HCT116 (cell line): Measurements from ENCODE around the gene FLT3LG. TPM values are rescaled to one million over a fixed set of nuclear protein-coding genes. Genes with fewer than 3 reads are reported as not detected.

Source experiments
- ATAC-seq: fragments of 200-7000 bp; cut with Tn5 transposase; 2 replicates; pipeline ENCODE4 v1.9.1; 2020; ENCODE audit warnings: mild to moderate bottlenecking, moderate library complexity
- BruUV-seq: library from RNA; stranded (reverse); fragments of 400-500 nt; replicated peaks from 2 replicates; lab custom pipeline; 2021; lab: Mats Ljungman, UMichigan
- CTCF ChIA-PET: fragments of 300-600 bp; sonication (Branson Sonifier 250); formaldehyde crosslinking; loops from one replicate; lab custom pipeline; 2021; ENCODE audit warnings: antibody characterized with exemption; lab: Charles Lee
- POLR2A ChIA-PET: fragments of 300-600, 350-600 bp; sonication (Branson Sonifier 250); formaldehyde crosslinking; loops from one replicate; lab custom pipeline; 2021; ENCODE audit warnings: antibody characterized with exemption; lab: Charles Lee
- RAD21 ChIA-PET, 2 experiments: fragments of 300-600 bp; sonication (Branson Sonifier 250); formaldehyde crosslinking; loops; one replicate each; lab custom pipeline; 2023; ENCODE audit warnings: low total read pairs in 2 of 2; ENCODE audit not compliant: uncharacterized antibody in 2 of 2, unreplicated experiment in 2 of 2, low non-redundant PET in 1 of 2; lab: Charles Lee
- DNase-seq: peaks from one replicate; pipeline ENCODE4 v3.0.0-alpha.2; 2010; ENCODE audit warnings: low read depth, low spot score
- H2AFZ ChIP-seq: fragments of 200-600 bp; shearing (Covaris generic), sonication (generic); 2 replicates; pipeline ENCODE4 v1.6.1; 2017; ENCODE audit warnings: low read depth, mixed run types, mixed read lengths, antibody characterized with exemption, low read length; ENCODE audit not compliant: poor library complexity, severe bottlenecking
- H3K27ac ChIP-seq: 2 replicates; pipeline ENCODE4 v1.5.1; 2012; ENCODE audit warnings: low read depth, low read length
- H3K27me3 ChIP-seq: fragments of 200-600 bp; sonication (generic); 2 replicates; pipeline ENCODE4 v1.6.1; 2016; ENCODE audit warnings: mixed run types, low read length, mixed read lengths; ENCODE audit not compliant: insufficient read depth
- H3K36me3 ChIP-seq, 2 experiments: fragments of 200-500 bp in 1 of 2; fragments of 200-600 bp in 1 of 2; sonication (Bioruptor generic) in 1 of 2; sonication (generic) in 1 of 2; 2 replicates each; pipeline versions ENCODE4 v1.5.1 to v1.6.1; 2014 to 2016; ENCODE audit warnings: low read length in 2 of 2, inconsistent platforms in 1 of 2, mixed read lengths in 1 of 2, mixed run types in 1 of 2; ENCODE audit not compliant: insufficient read depth in 2 of 2, control insufficient read depth in 1 of 2
- H3K4me1 ChIP-seq, 2 experiments: fragments of 200-600 bp in 1 of 2; sonication (generic) in 1 of 2; 2 replicates each; pipeline versions ENCODE4 v1.5.1 to v1.6.1; 2012 to 2017; ENCODE audit warnings: low read length in 2 of 2, inconsistent platforms in 1 of 2, mild to moderate bottlenecking in 1 of 2, mixed read lengths in 1 of 2, mixed run types in 1 of 2, moderate library complexity in 1 of 2; ENCODE audit not compliant: insufficient read depth in 2 of 2, control insufficient read depth in 1 of 2
- H3K4me2 ChIP-seq: fragments of 200-600 bp; sonication (generic); 2 replicates; pipeline ENCODE4 v1.6.1; 2017; ENCODE audit warnings: mixed run types, low read length, mixed read lengths
- H3K4me3 ChIP-seq, 2 experiments: fragments of 200-600 bp in 1 of 2; sonication (generic) in 1 of 2; replicated peaks in 1 of 2; 2 replicates each; pipeline ENCODE4 v1.5.1; 2011 to 2016; ENCODE audit warnings: low read length in 2 of 2, control low read depth in 1 of 2, low read depth in 1 of 2, mild to moderate bottlenecking in 1 of 2, mixed read lengths in 1 of 2, mixed run types in 1 of 2
- H3K79me2 ChIP-seq: fragments of 200-600 bp; sonication (generic); 2 replicates; pipeline ENCODE4 v1.6.1; 2017; ENCODE audit warnings: mild to moderate bottlenecking, mixed run types, low read length, moderate library complexity, mixed read lengths; ENCODE audit not compliant: insufficient read depth
- H3K9ac ChIP-seq: fragments of 200-600 bp; sonication (generic); 2 replicates; pipeline ENCODE4 v1.6.1; 2016; ENCODE audit warnings: low read length, mixed read lengths
- H3K9me2 ChIP-seq: fragments of 200-600 bp; sonication (generic), shearing (Covaris generic); 2 replicates; pipeline ENCODE4 v1.6.1; 2017; ENCODE audit warnings: mixed run types, mild to moderate bottlenecking, moderate library complexity; ENCODE audit not compliant: insufficient read depth
- H3K9me3 ChIP-seq, 2 experiments: fragments of 200-500 bp in 1 of 2; fragments of 200-600 bp in 1 of 2; sonication (Bioruptor generic) in 1 of 2; sonication (generic) in 1 of 2; 2 replicates each; pipeline ENCODE4 v1.6.1; 2014 to 2017; ENCODE audit warnings: low read length in 2 of 2, mixed read lengths in 2 of 2, inconsistent platforms in 1 of 2, low read depth in 1 of 2, mild to moderate bottlenecking in 1 of 2, mixed run types in 1 of 2, moderate library complexity in 1 of 2; ENCODE audit not compliant: control insufficient read depth in 1 of 2, insufficient read depth in 1 of 2
- H4K20me1 ChIP-seq: fragments of 200-600 bp; sonication (generic), shearing (Covaris generic); 2 replicates; pipeline ENCODE4 v1.6.1; 2017; ENCODE audit warnings: mixed run types, mild to moderate bottlenecking, moderate library complexity; ENCODE audit not compliant: insufficient read depth
- CTCF ChIP-seq, 3 experiments: fragments of 200-600 bp in 1 of 3; sonication (generic) in 1 of 3; IDR thresholded peaks in 2 of 3; conservative IDR thresholded peaks in 1 of 3; 2 replicates each; pipeline ENCODE4 v1.5.1; 2012 to 2017; ENCODE audit warnings: low read depth in 2 of 3, low read length in 2 of 3, antibody characterized with exemption in 1 of 3, borderline replicate concordance in 1 of 3, control low read depth in 1 of 3, mild to moderate bottlenecking in 1 of 3, mixed read lengths in 1 of 3, mixed run types in 1 of 3, moderate library complexity in 1 of 3; ENCODE audit not compliant: insufficient read depth in 1 of 3
- MAX ChIP-seq: IDR thresholded peaks from 2 replicates; pipeline ENCODE4 v1.6.1; 2012
- SP1 ChIP-seq: IDR thresholded peaks from 2 replicates; pipeline ENCODE4 v1.6.1; 2012; ENCODE audit warnings: low read depth
- SRF ChIP-seq: IDR thresholded peaks from 2 replicates; pipeline ENCODE4 v1.6.1; 2012; ENCODE audit warnings: low read depth
- TCF7L2 ChIP-seq: IDR thresholded peaks from 2 replicates; pipeline ENCODE4 v1.7.0; 2011; ENCODE audit warnings: borderline replicate concordance, inconsistent platforms; ENCODE audit not compliant: insufficient read depth, insufficient read length; ENCODE audit errors: extremely low read depth
- ZBTB33 ChIP-seq: IDR thresholded peaks from 2 replicates; pipeline ENCODE4 v1.6.1; 2011; ENCODE audit warnings: mild to moderate bottlenecking, low read length, moderate library complexity; ENCODE audit not compliant: insufficient replicate concordance; ENCODE audit errors: extremely low read depth
- intact Hi-C: fragments of 100-400 bp; cut with micrococcal nuclease; formaldehyde crosslinking; loops from 2 replicates; pipeline ENCODE4 v1.10.0; 2022
- total RNA-seq: library from RNA; stranded (reverse); gene quantifications from one replicate; pipeline ENCODE4 v1.2.1, GENCODE V29; 2021; ENCODE audit not compliant: unreplicated experiment

FLT3LG gene
- total RNA-seq, 1 experiment from 2014 or later, result 3.8 TPM

GRCh38 chr19:49458567-49458903 is 15.5 kb upstream of the FLT3LG start:
- H3K9ac ChIP-seq, result no peak overlapping the region

More at GRCh38 chr19:49458567-49458903, 15.5 kb upstream of the FLT3LG start:
- ATAC-seq (no peak), DNase-seq (no peak)
- H2AFZ ChIP-seq, result no peak overlapping the region
- BruUV-seq, result no TSS peak
- no peaks in the 10 kb centered on the region for H3K9me2 ChIP-seq
- peaks cover 6 to 10% of the 10 kb centered on the region in 2 experiments; a peak in 2 of 4 replicates for H3K4me1 ChIP-seq
- no peak overlapping the region for H3K4me2 ChIP-seq
- POLR2A ChIA-PET, result no interaction called here
- no peaks in the 10 kb centered on the region for H3K9me3 ChIP-seq
- no peak for TF ChIP-seq CTCF (IDR thresholded peaks at IDR 0.05 in 2 of 3, conservative IDR thresholded peaks at IDR 0.05 in 1 of 3; ENCODE audit: borderline replicate concordance in 1 of 3, insufficient read depth in 1 of 3, low read depth in 2 of 3, low read length in 2 of 3)
- no peak for TF ChIP-seq ZBTB33
- no peak for TF ChIP-seq SP1
- no peak for TF ChIP-seq TCF7L2
- no peak for TF ChIP-seq SRF
- TF ChIP-seq MAX, result no peak
- CTCF ChIA-PET, result no interaction called here
- RAD21 ChIA-PET, result no interaction called here
- peaks cover 16% of the 10 kb centered on the region for H3K79me2 ChIP-seq
- intact Hi-C loops, result no loop called here
- H4K20me1 ChIP-seq, result no peaks in the 10 kb centered on the region
- no peak overlapping the region for H3K4me3 ChIP-seq
- H3K36me3 ChIP-seq, result no peaks in the 10 kb centered on the region
- no peaks in the 10 kb centered on the region for H3K27me3 ChIP-seq
- no peak overlapping the region for H3K27ac ChIP-seq
